ENCODE data around the gene HOXC13.

- no peak for TF ChIP-seq CTCF (IDR thresholded peaks at IDR 0.05; ENCODE audit: borderline replicate concordance, extremely low read depth, low read length, poor library complexity, severe bottlenecking)
- TF ChIP-seq EZH2 (IDR thresholded peaks at IDR 0.05; ENCODE audit: borderline replicate concordance, low read depth, low read length, severe bottlenecking), result no peak
Observed at GRCh38 chr12:53995378-53996239, 57.0 kb downstream of the HOXC13 start.
